Activated T-cell treated with anti-CD3 and anti-CD28 coated beads for 24 hours (primary cell): ENCODE measurements around the gene ATP13A2.

Experiments used
- DNase-seq: peaks from one replicate; pipeline ENCODE4 v3.0.0-alpha.2; 2020; ENCODE audit warnings: low read depth

The ATP13A2 gene

GRCh38 chr1:17004466-17005364 is 7.0 kb downstream of the ATP13A2 start:
- no peak for DNase-seq

- no peak for DNase-seq
Observed at GRCh38 chr1:17002524-17002902, 9.2 kb downstream of the ATP13A2 start.

- DNase-seq = no peak
Observed at GRCh38 chr1:17001760-17002523, 9.8 kb downstream of the ATP13A2 start.

- DNase-seq = no peak
Observed at GRCh38 chr1:16999863-17000262, 11.9 kb downstream of the ATP13A2 start.

- no peak for DNase-seq
Observed at GRCh38 chr1:16998589-16998988, 13.1 kb downstream of the ATP13A2 start.

GRCh38 chr1:16996845-16997244 is 14.9 kb downstream of the ATP13A2 start:
- DNase-seq = no peak

GRCh38 chr1:16993521-16994038 is 18.1 kb downstream of the ATP13A2 start:
- DNase-seq = no peak

- no peak for DNase-seq
Observed at GRCh38 chr1:16992675-16993074, 19.1 kb downstream of the ATP13A2 start.

- DNase-seq = no peak
Observed at GRCh38 chr1:16992102-16992501, 19.6 kb downstream of the ATP13A2 start.

GRCh38 chr1:16991571-16991970 is 20.2 kb downstream of the ATP13A2 start:
- no peak for DNase-seq

- no peak for DNase-seq
Observed at GRCh38 chr1:16989676-16990391, 21.9 kb downstream of the ATP13A2 start.

- no peak for DNase-seq
Observed at GRCh38 chr1:16988210-16988609, 23.5 kb downstream of the ATP13A2 start.

GRCh38 chr1:16986962-16987361 is 24.8 kb downstream of the ATP13A2 start:
- no peak for DNase-seq

- no peak for DNase-seq
Observed at GRCh38 chr1:16986560-16986959, 25.2 kb downstream of the ATP13A2 start.

- DNase-seq = no peak
Observed at GRCh38 chr1:16986113-16986512, 25.6 kb downstream of the ATP13A2 start.

- no peak for DNase-seq
Observed at GRCh38 chr1:16984717-16985116, 27.0 kb downstream of the ATP13A2 start.

GRCh38 chr1:16983649-16984048 is 28.1 kb downstream of the ATP13A2 start:
- DNase-seq = no peak

GRCh38 chr1:16982902-16983301 is 28.8 kb downstream of the ATP13A2 start:
- no peak for DNase-seq

GRCh38 chr1:16981269-16981849 is 30.4 kb downstream of the ATP13A2 start:
- DNase-seq = no peak

- no peak for DNase-seq
Observed at GRCh38 chr1:16980473-16981268, 31.1 kb downstream of the ATP13A2 start, which contains the start of gene MFAP2. Gene MFAP2 (minus strand): TSS chr1:16980620. CDS start chr1:16978273, 2,347 bp downstream.
